ENCODE measurements around the gene ABHD15.

Gene ABHD15

GRCh38 chr17:29610395-29610794 is 43.6 kb upstream of the ABHD15 start:
- Histone ChIP-seq H3K27ac (ENCODE audit: low read length) (no peak overlapping the region), H3K36me3 (ENCODE audit: control insufficient read depth, insufficient read depth, low read length) (peaks cover 6% of the 10 kb centered on the region; the same call in 1 of the 2 replicates), H3K4me3 (ENCODE audit: low read length) (no peak overlapping the region), H3K27me3 (ENCODE audit: control insufficient read depth, insufficient read depth, low read length) (no peaks in the 10 kb centered on the region), H3K9me3 (ENCODE audit: control insufficient read depth, insufficient read depth, low read length) (no peaks in the 10 kb centered on the region), H3K4me1 (ENCODE audit: control insufficient read depth, insufficient read depth, low read length) (peaks cover 6% of the 10 kb centered on the region; the same call in 1 of the 2 replicates)
- DNase-seq (ENCODE audit: low read depth, low spot score): no peak
- WGBS (ENCODE audit: insufficient coverage, insufficient read length): no CpG with 5 or more reads among the region's 3 CpGs

GRCh38 chr17:29608986-29609385 is 42.1 kb upstream of the ABHD15 start:
- H3K9me3 ChIP-seq (ENCODE audit: control insufficient read depth, insufficient read depth, low read length): no peaks in the 10 kb centered on the region
- H3K4me3 ChIP-seq (ENCODE audit: low read length): no peak overlapping the region
- H3K27me3 ChIP-seq (ENCODE audit: control insufficient read depth, insufficient read depth, low read length): no peaks in the 10 kb centered on the region
- H3K4me1 ChIP-seq (ENCODE audit: control insufficient read depth, insufficient read depth, low read length): 0 out of 2 replicates have a peak, but pooled peaks cover 5% of the 10 kb centered on the region
- no peak for DNase-seq (ENCODE audit: low read depth, low spot score)
- H3K27ac ChIP-seq (ENCODE audit: low read length): no peak overlapping the region
- no CpG with 5 or more reads among the region's 15 CpGs for WGBS (ENCODE audit: insufficient coverage, insufficient read length)
- peaks cover 6% of the 10 kb centered on the region; the same call in 1 of the 2 replicates for H3K36me3 ChIP-seq (ENCODE audit: control insufficient read depth, insufficient read depth, low read length)

- Histone ChIP-seq H3K4me1 (ENCODE audit: control insufficient read depth, insufficient read depth, low read length) (no peaks in the 10 kb centered on the region), H3K27ac (ENCODE audit: low read length) (no peak overlapping the region), H3K4me3 (ENCODE audit: low read length) (no peak overlapping the region), H3K36me3 (ENCODE audit: control insufficient read depth, insufficient read depth, low read length) (peaks cover 3% of the 10 kb centered on the region; the same call in 1 of the 2 replicates), H3K9me3 (ENCODE audit: control insufficient read depth, insufficient read depth, low read length) (no peaks in the 10 kb centered on the region), H3K27me3 (ENCODE audit: control insufficient read depth, insufficient read depth, low read length) (no peaks in the 10 kb centered on the region)
- no peak for DNase-seq (ENCODE audit: low read depth, low spot score)
- no CpG with 5 or more reads among the region's 29 CpGs for WGBS (ENCODE audit: insufficient coverage, insufficient read length)
Measured at GRCh38 chr17:29607557-29608195, 40.8 kb upstream of the ABHD15 start.

GRCh38 chr17:29603109-29603674 is 36.4 kb upstream of the ABHD15 start:
- H3K4me1 ChIP-seq (ENCODE audit: control insufficient read depth, insufficient read depth, low read length): no peaks in the 10 kb centered on the region; the same call in 1 of the 2 replicates
- H3K9me3 ChIP-seq (ENCODE audit: control insufficient read depth, insufficient read depth, low read length): no peaks in the 10 kb centered on the region
- peaks cover 2% of the 10 kb centered on the region; the same call in 1 of the 2 replicates for H3K36me3 ChIP-seq (ENCODE audit: control insufficient read depth, insufficient read depth, low read length)
- no peak overlapping the region for H3K27ac ChIP-seq (ENCODE audit: low read length)
- no peaks in the 10 kb centered on the region for H3K27me3 ChIP-seq (ENCODE audit: control insufficient read depth, insufficient read depth, low read length)
- no peak overlapping the region for H3K4me3 ChIP-seq (ENCODE audit: low read length)
- WGBS (ENCODE audit: insufficient coverage, insufficient read length): no CpG with 5 or more reads among the region's 6 CpGs
- DNase-seq (ENCODE audit: low read depth, low spot score): no peak

GRCh38 chr17:29597361-29598172 is 30.7 kb upstream of the ABHD15 start:
- no peaks in the 10 kb centered on the region for H3K27me3 ChIP-seq (ENCODE audit: control insufficient read depth, insufficient read depth, low read length)
- no peak for DNase-seq (ENCODE audit: low read depth, low spot score)

GRCh38 chr17:29596811-29597210 is 30.0 kb upstream of the ABHD15 start:
- no peak for DNase-seq (ENCODE audit: low read depth, low spot score)
- no peaks in the 10 kb centered on the region for H3K36me3 ChIP-seq (ENCODE audit: control insufficient read depth, insufficient read depth, low read length)
- H3K4me3 ChIP-seq (ENCODE audit: low read length): no peak overlapping the region
- no CpG with 5 or more reads among the region's 9 CpGs for WGBS (ENCODE audit: insufficient coverage, insufficient read length)
- H3K27ac ChIP-seq (ENCODE audit: low read length): no peak overlapping the region
- no peaks in the 10 kb centered on the region for H3K27me3 ChIP-seq (ENCODE audit: control insufficient read depth, insufficient read depth, low read length)
- H3K9me3 ChIP-seq (ENCODE audit: control insufficient read depth, insufficient read depth, low read length): no peaks in the 10 kb centered on the region
- H3K4me1 ChIP-seq (ENCODE audit: control insufficient read depth, insufficient read depth, low read length): peaks cover 22% of the 10 kb centered on the region

More at GRCh38 chr17:29597361-29598172, 30.7 kb upstream of the ABHD15 start:
- no peak overlapping the region for H3K4me3 ChIP-seq (ENCODE audit: low read length)
- no peaks in the 10 kb centered on the region for H3K9me3 ChIP-seq (ENCODE audit: control insufficient read depth, insufficient read depth, low read length)
- H3K4me1 ChIP-seq (ENCODE audit: control insufficient read depth, insufficient read depth, low read length): peaks cover 18% of the 10 kb centered on the region
- no peak overlapping the region for H3K27ac ChIP-seq (ENCODE audit: low read length)
- no CpG with 5 or more reads among the region's 13 CpGs for WGBS (ENCODE audit: insufficient coverage, insufficient read length)
- no peaks in the 10 kb centered on the region for H3K36me3 ChIP-seq (ENCODE audit: control insufficient read depth, insufficient read depth, low read length)

GRCh38 chr17:29595943-29596774 is 29.3 kb upstream of the ABHD15 start:
- DNase-seq (ENCODE audit: low read depth, low spot score): no peak
- Histone ChIP-seq H3K27me3 (ENCODE audit: control insufficient read depth, insufficient read depth, low read length) (no peaks in the 10 kb centered on the region), H3K27ac (ENCODE audit: low read length) (no peak overlapping the region), H3K4me3 (ENCODE audit: low read length) (no peak overlapping the region), H3K4me1 (ENCODE audit: control insufficient read depth, insufficient read depth, low read length) (peaks cover 22% of the 10 kb centered on the region), H3K36me3 (ENCODE audit: control insufficient read depth, insufficient read depth, low read length) (no peaks in the 10 kb centered on the region), H3K9me3 (ENCODE audit: control insufficient read depth, insufficient read depth, low read length) (no peaks in the 10 kb centered on the region)
- WGBS (ENCODE audit: insufficient coverage, insufficient read length): no CpG with 5 or more reads among the region's 12 CpGs

- no peak for DNase-seq (ENCODE audit: low read depth, low spot score)
- Histone ChIP-seq H3K4me1 (ENCODE audit: control insufficient read depth, insufficient read depth, low read length) (peaks cover 22% of the 10 kb centered on the region), H3K4me3 (ENCODE audit: low read length) (no peak overlapping the region), H3K27me3 (ENCODE audit: control insufficient read depth, insufficient read depth, low read length) (no peaks in the 10 kb centered on the region), H3K27ac (ENCODE audit: low read length) (no peak overlapping the region), H3K9me3 (ENCODE audit: control insufficient read depth, insufficient read depth, low read length) (no peaks in the 10 kb centered on the region), H3K36me3 (ENCODE audit: control insufficient read depth, insufficient read depth, low read length) (no peaks in the 10 kb centered on the region)
- WGBS (ENCODE audit: insufficient coverage, insufficient read length): no CpG with 5 or more reads among the region's 7 CpGs
Measured at GRCh38 chr17:29595107-29595942, 28.5 kb upstream of the ABHD15 start.

- no peaks in the 10 kb centered on the region for H3K36me3 ChIP-seq (ENCODE audit: control insufficient read depth, insufficient read depth, low read length)
- no peak overlapping the region for H3K4me3 ChIP-seq (ENCODE audit: low read length)
- no CpG with 5 or more reads among the region's 11 CpGs for WGBS (ENCODE audit: insufficient coverage, insufficient read length)
- no peaks in the 10 kb centered on the region for H3K9me3 ChIP-seq (ENCODE audit: control insufficient read depth, insufficient read depth, low read length)
- peaks cover 28% of the 10 kb centered on the region for H3K4me1 ChIP-seq (ENCODE audit: control insufficient read depth, insufficient read depth, low read length)
- H3K27me3 ChIP-seq (ENCODE audit: control insufficient read depth, insufficient read depth, low read length): no peaks in the 10 kb centered on the region
- no peak for DNase-seq (ENCODE audit: low read depth, low spot score)
- no peak overlapping the region for H3K27ac ChIP-seq (ENCODE audit: low read length)
Measured at GRCh38 chr17:29594519-29595090, 27.8 kb upstream of the ABHD15 start.

Measured in iPS DF 6.9 (cell line).